Measurements from ENCODE around the gene PLTP.

PLTP gene

DNA sequence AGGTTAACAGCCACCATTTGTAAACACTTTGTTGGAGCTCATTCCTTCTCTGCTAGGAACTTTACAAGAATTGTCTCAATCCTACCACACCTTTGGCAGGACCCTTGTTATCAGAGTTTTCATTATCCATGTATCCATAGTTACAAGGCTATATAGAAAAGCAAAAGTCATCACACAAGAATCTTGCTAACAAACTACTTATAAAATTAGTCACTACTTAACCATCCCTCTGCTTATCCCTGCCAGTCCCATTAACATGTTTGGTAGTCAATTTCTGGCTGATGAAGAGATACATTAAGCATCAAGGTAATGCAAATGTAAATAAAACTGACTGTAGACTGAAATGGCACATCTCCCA is 44.2 kb downstream of the PLTP start:
- DNase-seq: no peak

- no peak for DNase-seq
Measured at GRCh38 chr20:45867136-45867818, 44.7 kb downstream of the PLTP start.

DNA sequence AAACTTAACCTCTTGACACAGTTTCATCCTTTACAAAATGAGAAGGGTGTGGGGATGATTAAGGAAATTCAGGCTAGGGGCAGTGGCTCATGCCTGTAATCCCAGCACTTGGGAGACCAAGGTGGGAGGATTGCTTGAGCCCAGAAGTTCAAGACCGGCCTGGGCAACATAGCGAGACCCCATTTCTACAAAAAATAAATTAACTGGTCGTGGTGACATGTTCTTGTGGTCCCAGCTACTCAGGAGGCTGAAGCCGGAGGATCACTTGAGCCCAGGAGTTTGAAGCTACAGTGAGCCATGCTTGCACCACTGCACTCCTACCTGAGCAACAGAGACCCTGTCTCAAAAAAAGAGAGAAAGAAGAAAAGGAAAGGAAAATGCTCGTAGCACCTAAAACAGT is 45.5 kb downstream of the PLTP start:
- no peak for DNase-seq

DNA sequence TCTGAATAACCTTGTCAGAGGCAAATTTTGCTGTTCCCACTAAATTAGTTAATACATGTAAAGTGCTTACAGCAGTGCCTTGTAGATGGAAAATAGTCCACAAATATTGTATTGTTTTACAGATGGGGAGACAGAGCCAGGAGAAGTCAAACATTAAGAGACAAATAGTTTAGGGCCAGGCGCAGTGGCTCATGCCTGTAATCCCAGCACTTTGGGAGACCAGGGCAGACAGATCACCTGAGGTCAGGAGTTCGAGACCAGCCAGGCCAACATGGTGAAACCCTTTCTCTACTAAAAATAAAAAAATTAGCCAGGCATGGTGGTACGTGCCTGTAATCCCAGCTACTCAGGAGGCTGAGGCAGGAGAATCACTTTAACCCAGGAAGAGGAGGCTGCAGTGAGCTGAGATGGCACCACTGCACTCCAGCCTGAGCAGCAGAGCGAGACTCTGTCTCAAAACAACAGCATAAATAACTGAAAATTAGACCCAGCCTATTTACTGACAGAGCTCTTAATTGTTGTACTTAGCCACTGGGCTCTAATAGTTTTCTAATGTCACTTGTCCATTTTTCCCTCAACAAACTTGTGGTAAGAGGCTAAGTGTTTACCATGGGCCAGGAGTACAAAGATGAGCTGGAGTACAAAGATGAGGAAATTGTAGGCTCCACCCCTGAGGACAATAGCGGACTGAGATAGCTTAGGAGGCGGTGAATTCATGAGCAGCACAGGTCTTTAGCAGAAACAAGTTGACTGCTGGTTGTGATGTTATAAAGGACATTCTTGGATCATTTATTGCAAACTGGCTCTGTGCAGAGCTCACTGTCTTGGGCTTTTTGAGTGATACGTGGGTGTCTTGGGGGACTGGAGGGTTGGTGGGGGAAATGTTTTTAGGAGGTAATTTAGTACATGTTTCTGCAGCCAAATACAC is 48.1 kb downstream of the PLTP start:
- DNase-seq: no peak

DNA sequence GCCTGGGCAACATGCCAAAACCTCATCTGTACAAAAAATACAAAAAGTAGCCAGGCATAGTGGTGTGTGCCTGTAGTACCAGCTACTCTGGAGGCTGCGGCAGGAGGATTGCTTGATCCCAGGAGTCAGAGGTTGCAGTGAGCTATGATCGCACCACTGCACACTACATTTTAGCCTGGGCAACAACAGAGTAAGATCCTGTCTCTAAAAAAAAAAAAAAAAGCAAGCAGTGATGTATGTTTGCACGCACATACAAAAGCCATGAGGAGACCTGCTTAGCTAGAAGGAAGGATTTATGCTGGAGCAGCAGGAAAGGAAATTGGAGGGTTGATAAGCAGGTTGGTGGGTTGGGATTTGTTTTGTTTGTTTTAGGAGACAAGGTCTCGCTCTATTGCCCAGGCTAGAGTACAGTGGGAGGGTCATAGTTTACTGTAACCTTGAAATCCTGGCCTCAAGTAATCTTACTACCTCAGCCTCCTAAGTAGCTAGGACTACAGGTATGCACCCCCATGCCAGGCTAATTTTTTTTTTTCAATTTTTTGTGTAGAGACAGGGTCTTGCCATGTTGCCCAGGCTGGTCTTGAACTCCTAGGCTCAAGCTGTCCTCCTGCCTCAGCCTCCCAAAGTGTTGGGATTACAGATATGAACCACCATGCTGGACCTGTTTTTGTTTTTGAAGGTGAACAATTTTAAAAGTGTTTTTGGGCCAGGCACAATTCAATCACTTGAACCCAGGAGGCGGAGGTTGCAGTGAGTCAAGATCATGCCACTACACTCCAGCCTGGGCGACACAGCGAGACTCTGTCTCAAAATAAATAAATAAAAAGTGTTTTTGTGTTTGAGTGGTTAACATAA is 50.5 kb downstream of the PLTP start:
- no peak for DNase-seq

GRCh38 chr20:45860560-45861220 is 51.3 kb downstream of the PLTP start:
- no peak for DNase-seq

- DNase-seq: no peak
Measured at GRCh38 chr20:45859916-45860315, 52.0 kb downstream of the PLTP start.

DNA sequence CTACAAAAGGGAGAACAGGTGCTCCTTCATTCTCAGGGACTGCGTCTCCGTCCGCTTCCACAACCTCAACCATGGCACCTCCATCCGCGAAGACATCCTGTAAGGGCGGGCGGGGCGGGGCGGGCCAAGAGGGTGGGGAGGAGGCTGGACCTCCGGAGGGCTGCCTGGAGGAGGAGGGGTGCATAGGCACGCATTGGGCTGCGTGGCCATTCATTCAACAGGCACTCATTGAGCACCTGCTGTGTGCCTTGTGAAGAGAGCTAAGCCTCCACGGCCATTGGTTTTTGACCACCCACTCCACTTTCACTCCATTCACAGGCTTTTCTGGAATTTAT is 54.1 kb downstream of the PLTP start:
- no peak for DNase-seq

DNA sequence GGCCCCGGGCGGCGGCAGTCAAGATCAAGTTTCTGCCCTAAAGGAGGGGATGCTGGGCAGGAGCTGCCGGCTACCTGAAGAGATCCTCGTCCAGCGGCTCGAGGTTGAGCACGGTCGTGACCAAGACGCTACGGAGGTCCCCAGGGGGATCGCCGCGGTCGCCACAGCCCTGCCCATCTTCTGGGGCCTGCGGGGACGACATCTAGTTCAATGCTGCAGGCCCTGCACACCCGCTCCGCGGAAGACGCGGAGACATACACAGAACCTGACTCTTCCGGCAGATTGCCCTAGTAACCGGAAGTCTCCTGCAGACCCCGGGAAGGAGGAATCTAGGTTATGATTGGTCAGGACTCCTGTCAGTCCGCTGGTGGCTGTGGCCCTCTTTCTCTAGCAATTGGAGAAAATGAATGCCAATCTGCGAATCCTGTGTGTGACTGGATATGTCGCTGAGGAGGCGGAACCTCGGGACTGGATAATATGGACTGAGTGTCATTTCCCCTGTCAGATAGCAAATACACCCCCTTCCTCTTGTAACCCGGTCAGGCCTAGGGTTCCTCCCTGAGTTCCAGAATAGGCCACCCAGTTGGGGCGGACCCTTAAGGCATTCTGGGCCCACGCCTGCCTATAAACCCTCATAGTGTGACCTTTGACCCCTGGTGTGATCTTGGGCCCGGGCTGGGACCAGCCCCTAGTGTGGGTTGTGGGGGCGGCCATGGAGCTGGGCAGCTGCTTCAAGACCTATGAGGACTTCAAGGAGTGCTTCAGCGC is 54.7 kb downstream of the PLTP start, which contains the start of the genes ACOT8 and ZSWIM3:
Gene ACOT8, minus strand, starts transcription at position 279 of the 768 bp plus-strand sequence. Its CDS starts 77 bp downstream, at position 202.
Gene ZSWIM3, plus strand, starts transcription at position 501 of the 768 bp plus-strand sequence. Its CDS starts 212 bp downstream, at position 713.
- DNase-seq: peak; percentile 99

DNA sequence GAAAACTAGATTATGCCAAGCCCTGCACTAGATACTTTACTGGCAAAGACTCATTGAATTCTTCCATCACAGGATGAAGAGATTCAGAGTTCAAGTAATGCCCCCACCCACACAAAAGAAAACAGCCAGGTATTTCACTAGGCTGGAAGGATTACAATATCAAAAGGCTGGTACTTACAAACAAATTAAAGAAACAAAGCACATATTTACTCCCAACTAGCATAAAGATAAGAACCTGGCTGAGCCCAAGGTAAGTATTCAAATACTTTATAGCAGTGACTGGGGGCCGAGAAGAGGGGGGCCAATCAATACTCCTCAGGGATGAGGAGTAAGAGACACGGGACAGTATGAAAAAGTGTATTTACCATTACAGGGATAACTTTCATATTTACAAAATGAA is 58.5 kb downstream of the PLTP start:
- DNase-seq: no peak

DNA sequence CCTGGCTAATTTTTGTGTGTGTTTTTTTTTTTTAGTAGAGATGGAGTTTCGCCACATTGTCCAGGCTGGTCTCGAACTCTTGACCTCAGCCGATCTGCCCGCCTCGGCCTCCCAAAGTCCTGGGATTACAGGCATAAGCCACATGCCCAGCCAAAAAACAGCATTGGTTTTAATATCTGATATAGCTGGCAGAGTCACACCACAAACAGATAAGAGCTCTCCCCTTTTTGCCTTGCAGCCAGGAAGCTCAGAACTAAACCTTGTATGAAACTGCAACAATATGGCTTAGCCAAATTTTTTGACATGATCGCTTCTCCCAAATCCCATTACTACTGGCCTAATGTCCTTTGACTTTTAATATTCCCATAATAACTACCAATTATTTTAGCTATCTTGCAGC is 59.6 kb downstream of the PLTP start:
- DNase-seq: no peak

- DNase-seq: no peak
Measured at GRCh38 chr20:45851501-45851900, 60.5 kb downstream of the PLTP start.

DNA sequence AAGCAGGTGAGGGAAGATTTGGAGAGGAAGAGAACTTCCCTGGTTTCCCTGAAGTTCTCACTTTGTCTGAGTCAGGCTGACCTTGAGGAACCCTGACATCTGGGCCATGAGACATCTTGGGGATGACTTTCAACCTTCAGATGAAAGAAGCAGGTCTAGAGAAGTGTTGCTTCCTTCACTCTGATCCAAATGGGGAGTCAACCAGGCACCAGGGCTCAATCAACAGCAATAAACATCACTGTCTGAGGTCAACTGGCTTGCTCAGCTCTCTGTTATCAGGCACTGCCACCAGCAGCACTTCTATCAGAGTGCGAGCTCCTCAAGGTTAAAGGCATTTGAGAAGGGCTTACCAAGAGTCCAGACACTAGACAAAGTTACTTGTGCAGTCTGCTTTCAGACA is 61.0 kb downstream of the PLTP start:
- no peak for DNase-seq

GRCh38 chr20:45850238-45850637 is 61.7 kb downstream of the PLTP start:
- DNase-seq: no peak

- no peak for DNase-seq
Measured at GRCh38 chr20:45848969-45849582, 62.9 kb downstream of the PLTP start.

All from NCI-H2081 treated with DMSO at 0.1 percent for 48 hours (cell line).